HepG2 (cell line): ENCODE data around the gene PNKP. TPM values are rescaled to one million over a fixed set of nuclear protein-coding genes. Genes with fewer than 3 reads are reported as not detected.

Experiments
- CCAR2 ChIP-seq: fragments of 200-400 bp; formaldehyde crosslinking; optimal IDR thresholded peaks from 2 replicates; pipeline ENCODE3; 2018; ENCODE audit warnings: low read depth, mild to moderate bottlenecking, low read length, moderate library complexity
- CEBPZ ChIP-seq: IDR thresholded peaks from 2 replicates; pipeline ENCODE4 v1.6.1; 2012; ENCODE audit warnings: low read length, improper control_type of control experiment
- CREM ChIP-seq, 2 experiments: sonication (generic) in 1 of 2; formaldehyde crosslinking in 1 of 2; IDR thresholded peaks; 2 replicates each; pipeline versions ENCODE4 v1.4.0 to v1.6.1; 2016 to 2020; ENCODE audit warnings: antibody characterized with exemption in 1 of 2, mild to moderate bottlenecking in 1 of 2, missing genetic modification reagents in 1 of 2
- ELF1 ChIP-seq: sonication (generic); formaldehyde crosslinking; IDR thresholded peaks from 2 replicates; pipeline ENCODE4 v1.4.0; 2020; ENCODE audit warnings: missing genetic modification reagents
- FOXM1 ChIP-seq: sonication (generic); formaldehyde crosslinking; IDR thresholded peaks from 2 replicates; pipeline ENCODE4 v1.5.0; 2020; ENCODE audit warnings: missing genetic modification reagents
- KLF16 ChIP-seq, 2 experiments: sonication (generic) in 1 of 2; formaldehyde crosslinking in 1 of 2; IDR thresholded peaks; 2 replicates each; pipeline versions ENCODE4 v1.6.1 to v1.8.0; 2016 to 2023; ENCODE audit warnings: missing genetic modification reagents in 2 of 2, missing compliant biosample characterization in 1 of 2
- PATZ1 ChIP-seq: sonication (generic); formaldehyde crosslinking; IDR thresholded peaks from 2 replicates; pipeline ENCODE4 v1.4.0; 2020; ENCODE audit warnings: missing genetic modification reagents
- PLSCR1 ChIP-seq: sonication (generic); formaldehyde crosslinking; IDR thresholded peaks from 2 replicates; pipeline ENCODE4 v1.5.0; 2020; ENCODE audit warnings: missing genetic modification reagents, mild to moderate bottlenecking, borderline replicate concordance
- SOX5 ChIP-seq: IDR thresholded peaks from 2 replicates; pipeline ENCODE4 v1.6.1; 2016; ENCODE audit warnings: borderline replicate concordance
- SRSF4 ChIP-seq: fragments of 200-400 bp; formaldehyde crosslinking; IDR thresholded peaks from one replicate; pipeline ENCODE4 v1.6.1; 2018; ENCODE audit warnings: mild to moderate bottlenecking, low read depth, low read length, moderate library complexity; ENCODE audit not compliant: poor library complexity, severe bottlenecking
- TEAD2 ChIP-seq: sonication (generic); formaldehyde crosslinking; IDR thresholded peaks from 2 replicates; pipeline ENCODE4 v1.9.0; 2021; ENCODE audit warnings: missing genetic modification reagents
- TP53 ChIP-seq: sonication (generic); formaldehyde crosslinking; conservative IDR thresholded peaks from 2 replicates; pipeline ENCODE4 v1.4.0; 2020; ENCODE audit warnings: missing genetic modification reagents
- TSC22D2 ChIP-seq: sonication (generic); formaldehyde crosslinking; IDR thresholded peaks from 2 replicates; pipeline ENCODE4 v1.5.1; 2020; ENCODE audit warnings: missing genetic modification reagents, mild to moderate bottlenecking, borderline replicate concordance
- ZNF24 ChIP-seq: fragments of 450-650 bp; IDR thresholded peaks from 2 replicates; pipeline ENCODE4 v1.6.1; 2017; ENCODE audit warnings: antibody characterized with exemption, mild to moderate bottlenecking
- ZNF280B ChIP-seq: sonication (generic); formaldehyde crosslinking; IDR thresholded peaks from 2 replicates; pipeline ENCODE4 v1.5.0; 2020; ENCODE audit warnings: missing genetic modification reagents, mild to moderate bottlenecking, borderline replicate concordance
- ZNF431 ChIP-seq: sonication (generic); formaldehyde crosslinking; IDR thresholded peaks from 2 replicates; pipeline ENCODE4 v1.9.0; 2022; ENCODE audit warnings: missing genetic modification reagents, low read depth, mild to moderate bottlenecking, borderline replicate concordance
- ZNF724P ChIP-seq: sonication (generic); formaldehyde crosslinking; IDR thresholded peaks from 2 replicates; pipeline ENCODE4 v1.8.0; 2022; ENCODE audit warnings: missing genetic modification reagents, borderline replicate concordance
- ZNF761 ChIP-seq: sonication (generic); formaldehyde crosslinking; conservative IDR thresholded peaks from 2 replicates; pipeline ENCODE4 v1.4.0; 2020; ENCODE audit warnings: mild to moderate bottlenecking, missing genetic modification reagents
- ZNF784 ChIP-seq: sonication (generic); formaldehyde crosslinking; IDR thresholded peaks from 2 replicates; pipeline ENCODE4 v1.5.1; 2020; ENCODE audit warnings: missing genetic modification reagents, mild to moderate bottlenecking, borderline replicate concordance
- polyA plus RNA-seq, 8 experiments: library from polyadenylated mRNA; depleted of rRNA in 3 of 8; stranded (reverse) in 7 of 8; unstranded in 1 of 8; fragments of >200 nt; fragmentation: Illumina TruSeq in 4 of 8; extraction: Trizol in 4 of 8; gene quantifications; 2 replicates each; pipeline versions ENCODE4 v1.2.1 to v1.2.3, GENCODE V29; 2011 to 2016; ENCODE audit warnings: low read depth in 4 of 8, missing spikeins in 1 of 8, mixed read lengths in 1 of 8; ENCODE audit not compliant: insufficient read depth in 1 of 8
- total RNA-seq, 5 experiments: library from RNA; depleted of rRNA; stranded (reverse); fragments of >200 nt; fragmentation: Illumina TruSeq; extraction: Trizol; gene quantifications; 2 replicates each; pipeline ENCODE4 v1.2.3, GENCODE V29; 2016; ENCODE audit warnings: low read depth in 1 of 5

Gene PNKP
- total and polyA plus RNA-seq, 2 of the 13 experiments (the other 11 are each of a cell fraction or from before 2014, with no cell fraction given) = 12.7 to 27.1 TPM

GRCh38 chr19:49850487-49851342, 16.7 kb downstream of the PNKP start, which contains the start of gene PTOV1 (continued):
- TF ChIP-seq ZNF431 (peak; percentile 47; the same call in 1 of the 2 replicates), SOX5 (CRISPR knock-in tag) (0 out of 2 replicates have a peak, but pooled peaks have one; percentile 7), TSC22D2 (peak; percentile 62), CCAR2 (no peak), KLF16 (CRISPR knock-in tag; IDR thresholded peaks at IDR 0.05) (peak in 1 of 2 experiments; percentile 55; a peak in 1 of 4 replicates), ZNF761 (CRISPR knock-in tag) (peak; percentile 40; the same call in 1 of the 2 replicates), ZNF280B (CRISPR knock-in tag) (no peak), SRSF4 (no peak), TEAD2 (CRISPR knock-in tag) (no peak), ZNF24 (no peak), ZNF724P (CRISPR knock-in tag) (no peak), ELF1 (CRISPR knock-in tag) (0 out of 2 replicates have a peak, but pooled peaks have one; percentile 21), CREM (IDR thresholded peaks at IDR 0.05) (peak; percentile 80), CREM (CRISPR knock-in tag; IDR thresholded peaks at IDR 0.05) (peak; percentile 63; the same call in 1 of the 2 replicates), TP53 (no peak), FOXM1 (CRISPR knock-in tag) (no peak), ZNF784 (CRISPR knock-in tag) (peak; percentile 95), PATZ1 (peak; percentile 71), PLSCR1 (CRISPR knock-in tag) (no peak), CEBPZ (no peak)
